ENCODE data around the gene CCL28.

CCL28 gene

GRCh38 chr5:43354774-43355173 lies 57.4 kb downstream of the CCL28 start:
- no peak for DNase-seq

GRCh38 chr5:43353668-43354067 lies 58.5 kb downstream of the CCL28 start:
- DNase-seq: no peak

- no peak for DNase-seq
Observed at GRCh38 chr5:43352915-43353314, 59.3 kb downstream of the CCL28 start.

GRCh38 chr5:43352131-43352530 lies 60.1 kb downstream of the CCL28 start:
- no peak for DNase-seq

- DNase-seq: no peak
Observed at GRCh38 chr5:43348861-43349363, 63.3 kb downstream of the CCL28 start.

- no peak for DNase-seq
Observed at GRCh38 chr5:43348207-43348606, 64.0 kb downstream of the CCL28 start.

GRCh38 chr5:43338862-43339261 lies 73.3 kb downstream of the CCL28 start:
- no peak for DNase-seq

- DNase-seq: no peak
Observed at GRCh38 chr5:43336159-43336558, 76.0 kb downstream of the CCL28 start.

GRCh38 chr5:43335681-43336080 lies 76.5 kb downstream of the CCL28 start:
- DNase-seq: no peak

- peak; percentile 11 for DNase-seq
Observed at GRCh38 chr5:43332401-43332800, 79.8 kb downstream of the CCL28 start.
